HG02870 (cell line): ENCODE measurements around the gene MAP7.
"Not testable (repeated sequence)": the region's sequence is repeated elsewhere in the genome, so short reads cannot be mapped to it uniquely, and the experiment has no call there.

Source experiments
- ATAC-seq: cut with Tn5 transposase; IDR thresholded peaks from one replicate; pipeline ENCODE4 v1.9.1; 2021; ENCODE audit warnings: mild to moderate bottlenecking, moderate library complexity; ENCODE audit not compliant: unreplicated experiment

The MAP7 gene

DNA sequence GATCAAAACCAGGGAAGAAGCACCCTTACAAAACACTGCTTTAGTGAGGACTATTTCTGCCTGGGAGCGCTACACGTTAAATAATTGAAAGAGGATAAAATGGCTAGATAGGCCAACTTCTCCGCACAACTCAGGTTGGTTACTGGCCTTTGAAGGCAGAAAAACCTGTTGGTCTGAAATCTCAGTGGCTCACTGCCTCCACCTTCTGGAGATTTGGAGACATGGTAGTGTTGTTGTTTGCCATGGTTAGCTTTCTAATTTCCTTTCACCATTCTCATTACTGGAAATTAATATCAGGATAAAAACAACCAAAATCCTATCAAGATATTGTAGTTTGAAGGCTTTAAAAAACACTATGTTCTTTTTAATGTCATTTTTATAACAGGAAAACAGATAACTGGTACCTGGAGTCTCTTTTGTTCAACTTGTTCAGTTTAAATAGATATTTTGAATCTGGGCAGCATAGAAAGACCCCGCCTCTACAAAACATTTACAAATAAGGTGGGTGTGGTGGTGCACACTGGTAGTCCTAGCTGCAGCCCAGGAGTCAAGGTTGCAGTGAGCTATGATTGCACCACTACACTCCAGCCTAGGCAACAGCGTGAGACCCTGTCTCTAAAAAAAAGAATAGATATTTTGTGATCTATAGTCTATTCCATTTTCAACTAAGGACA lies 233.1 kb downstream of the MAP7 start:
- ATAC-seq = peak; percentile 74

DNA sequence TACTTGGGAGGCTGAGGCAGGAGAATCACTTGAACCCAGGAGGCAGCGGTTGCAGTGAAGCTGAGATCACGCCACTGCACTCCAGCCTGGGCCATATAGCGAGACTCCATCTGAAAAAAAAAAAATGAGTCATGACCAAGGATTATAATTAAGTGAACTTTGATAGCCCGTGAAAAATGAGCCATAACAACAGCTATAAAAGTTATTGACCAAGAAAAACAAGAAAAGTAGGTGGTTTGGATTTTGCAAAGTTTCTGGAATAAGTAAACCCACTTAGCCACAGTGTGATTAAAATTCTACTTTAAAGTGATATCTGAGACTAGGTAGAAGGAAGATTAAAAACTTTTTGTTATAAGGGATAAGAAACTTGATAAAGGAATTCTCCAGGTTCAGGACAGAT lies 234.6 kb downstream of the MAP7 start:
- no peak for ATAC-seq

DNA sequence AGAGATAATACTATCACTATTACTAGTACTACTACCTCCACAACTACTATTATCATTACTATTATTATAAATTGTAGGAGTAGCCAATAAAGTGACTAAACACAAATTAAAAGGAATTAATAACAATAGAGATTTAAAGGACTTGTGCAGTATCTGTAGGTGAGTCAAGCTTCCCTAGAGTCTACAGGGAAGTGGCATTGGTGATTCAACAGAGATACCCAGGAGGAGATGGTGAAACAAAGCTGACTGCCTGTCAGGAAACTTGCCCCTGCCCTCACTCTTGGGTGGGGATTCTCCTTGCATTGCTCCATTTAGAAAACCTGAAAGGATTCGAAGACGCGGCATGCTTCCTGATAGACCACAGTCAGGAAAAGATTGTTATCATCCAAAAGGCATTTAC lies 237.2 kb downstream of the MAP7 start:
- ATAC-seq = no peak

DNA sequence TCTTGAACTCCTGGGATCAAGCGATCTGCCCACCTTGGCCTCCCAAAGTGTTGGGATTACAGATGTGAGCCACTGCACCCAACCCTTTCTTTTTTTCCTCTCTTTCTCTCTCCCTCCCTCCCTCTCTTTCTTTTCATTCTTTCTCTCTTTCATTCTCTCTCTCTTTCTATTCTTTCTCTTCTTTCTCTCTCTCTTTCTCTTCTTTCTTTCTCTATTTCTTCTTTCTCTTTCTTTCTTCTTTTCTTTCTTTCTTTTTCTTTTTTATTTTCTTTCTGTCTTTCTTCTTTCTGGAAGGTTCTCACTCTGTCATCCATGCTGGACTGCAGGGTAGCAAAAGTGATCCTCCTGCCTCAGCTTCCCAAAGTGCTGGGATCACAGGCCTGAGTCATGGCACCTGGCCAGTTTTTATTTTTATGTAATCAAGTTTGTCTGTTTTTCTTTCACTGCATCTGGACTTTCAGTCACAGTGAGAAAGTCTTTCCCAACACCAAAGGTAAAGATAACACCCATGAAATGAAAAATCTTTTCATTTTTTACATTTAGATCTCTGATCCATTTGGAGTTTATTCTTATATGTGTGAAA lies 240.4 kb downstream of the MAP7 start:
- no peak for ATAC-seq

DNA sequence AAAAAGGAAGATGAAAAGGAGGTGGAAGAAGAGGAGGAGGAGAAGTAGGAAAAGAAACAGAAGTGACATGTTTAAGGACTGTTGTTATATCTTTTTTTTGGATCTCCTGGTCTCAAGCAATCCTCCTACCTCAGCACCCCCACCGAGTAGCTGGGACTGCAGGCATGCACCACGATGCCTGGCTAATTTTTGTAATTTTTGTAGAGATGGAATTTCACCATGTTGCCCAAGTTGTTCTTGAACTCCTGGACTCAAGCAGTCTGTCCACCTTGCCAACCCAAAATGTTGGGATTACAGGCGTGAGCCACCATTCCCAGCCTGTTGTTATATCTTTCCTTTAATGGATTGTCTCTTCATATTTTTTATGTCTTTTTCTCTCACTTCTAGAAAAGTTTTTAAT lies 241.1 kb downstream of the MAP7 start:
- no peak for ATAC-seq

DNA sequence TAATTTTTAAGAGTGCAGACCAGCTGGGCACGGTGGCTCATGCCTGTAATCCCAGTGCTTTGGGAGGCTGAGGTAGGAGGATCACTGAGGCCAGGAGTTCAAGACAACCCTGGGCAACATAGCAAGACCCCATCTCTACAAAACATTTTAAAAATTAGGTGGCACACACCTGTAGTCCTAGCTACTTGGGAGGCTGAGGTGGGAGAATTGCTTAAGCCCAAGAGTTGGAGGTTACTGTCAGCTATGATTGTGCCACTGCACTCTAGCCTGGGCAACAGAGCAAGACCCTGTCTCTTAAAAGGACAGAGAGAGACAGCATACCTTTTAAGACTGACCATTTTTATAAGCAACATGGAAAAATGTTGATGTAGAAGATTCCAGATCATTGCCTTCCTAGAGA lies 241.8 kb downstream of the MAP7 start:
- not testable (repeated sequence) for ATAC-seq

DNA sequence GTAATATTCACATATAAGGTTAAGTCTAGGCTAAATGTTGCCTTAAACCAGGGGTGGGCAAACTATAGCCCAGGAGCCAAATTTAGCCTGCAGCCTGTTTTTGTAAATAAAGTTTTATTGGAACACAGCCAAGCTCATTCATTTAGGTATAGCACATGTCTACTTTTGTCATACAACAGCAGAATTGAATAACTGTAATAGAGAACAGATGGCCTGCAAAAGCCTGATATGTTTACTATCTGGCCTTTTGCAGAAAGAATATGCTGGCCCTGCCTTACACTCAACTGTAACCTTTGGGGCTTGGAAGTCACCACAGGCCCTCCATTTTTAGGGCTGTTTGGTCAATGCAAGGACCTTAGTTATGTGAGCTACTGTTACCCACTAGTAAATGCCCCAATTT lies 242.9 kb downstream of the MAP7 start:
- ATAC-seq = no peak

DNA sequence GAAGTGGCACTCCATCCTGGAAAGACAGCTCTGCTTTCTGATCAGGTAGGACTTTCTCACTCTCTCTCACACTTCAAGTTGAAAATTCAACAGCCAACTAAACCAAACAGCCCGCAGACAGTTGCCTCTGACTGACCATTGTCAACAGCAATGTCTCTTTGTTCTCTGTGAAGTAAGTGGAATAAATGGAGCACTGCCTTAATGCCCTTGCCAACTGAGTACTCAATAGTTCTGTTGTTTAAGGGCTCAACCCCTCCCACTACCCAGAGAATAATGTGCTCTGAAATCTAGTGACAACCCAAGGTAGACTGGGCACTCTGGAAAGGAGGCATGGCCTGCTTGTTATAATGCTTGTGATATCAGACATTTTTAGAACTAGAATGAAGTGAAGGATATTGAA lies 243.8 kb downstream of the MAP7 start:
- ATAC-seq = no peak

DNA sequence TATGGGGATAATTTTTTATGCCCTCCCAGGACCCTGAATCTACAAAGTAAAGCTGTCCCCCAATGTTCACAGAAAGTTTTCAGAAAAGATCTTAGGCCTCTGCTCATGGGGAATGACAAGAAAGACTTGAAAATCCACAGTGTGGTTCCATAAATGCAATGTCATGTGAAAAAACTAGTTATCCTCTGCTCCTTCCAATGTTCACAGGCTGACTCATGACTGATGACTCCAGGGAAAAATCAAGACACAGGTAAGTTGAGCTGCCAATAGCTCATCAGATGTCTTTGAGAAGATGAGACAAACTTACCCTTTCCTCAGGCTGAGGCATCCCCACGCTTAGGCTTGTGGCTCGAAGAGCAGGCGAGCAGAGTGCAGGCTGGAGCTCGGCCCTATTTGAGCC lies 245.8 kb downstream of the MAP7 start:
- ATAC-seq = no peak

DNA sequence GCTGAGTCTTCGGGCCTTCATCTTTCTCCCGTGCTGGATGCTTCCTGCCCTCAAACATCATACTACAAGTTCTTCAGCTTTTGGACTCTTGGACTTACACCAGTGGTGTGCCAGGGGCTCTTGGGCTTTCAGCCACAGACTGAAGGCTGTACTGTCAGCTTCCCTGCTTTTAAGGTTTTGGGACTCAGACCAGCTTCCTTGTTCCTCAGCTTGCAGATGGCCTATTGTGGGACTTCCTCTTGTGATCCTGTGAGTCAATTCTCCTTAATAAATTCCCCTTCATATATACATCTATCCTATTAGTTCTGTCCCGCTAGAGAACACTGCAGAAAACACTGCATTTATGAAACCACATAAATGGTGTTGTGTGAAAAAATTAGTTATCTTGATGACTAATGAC lies 246.7 kb downstream of the MAP7 start:
- no peak for ATAC-seq

DNA sequence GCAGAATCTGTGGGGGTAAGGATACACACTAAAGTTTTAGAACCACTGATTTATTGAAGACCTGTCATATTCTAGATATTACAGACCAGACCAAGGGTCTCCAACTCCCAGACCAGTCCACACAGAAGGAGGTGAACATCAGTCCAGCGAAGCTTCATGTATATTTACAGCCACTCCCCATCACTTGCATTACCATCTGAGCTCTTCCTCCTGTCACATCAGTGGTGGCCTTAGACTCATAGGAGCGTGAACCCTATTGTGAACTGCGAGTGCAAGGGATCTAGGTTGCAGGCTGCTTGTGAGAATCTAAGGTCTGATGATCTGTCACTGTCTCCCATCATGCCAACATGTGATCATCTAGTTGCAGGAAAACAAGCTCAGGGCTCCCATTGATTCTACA lies 255.6 kb downstream of the MAP7 start:
- no peak for ATAC-seq
